T-cell (primary cell): ENCODE measurements around the gene TRPM1. TPM values are rescaled to one million over a fixed set of nuclear protein-coding genes. Genes with fewer than 3 reads are reported as not detected.

Experiments
- ATAC-seq, 4 experiments: fragments of 200-7000 bp in 3 of 4; fragments of 150-1000 bp in 1 of 4; cut with Tn5 transposase; replicated peaks in 1 of 4; 1 replicate in 3 of 4; 2 replicates in 1 of 4; pipeline ENCODE4 v1.10.0; 2021; ENCODE audit warnings: moderate library complexity in 3 of 4, mild to moderate bottlenecking in 2 of 4, moderate number of reproducible peaks in 1 of 4
- CTCF ChIA-PET, 2 donors: fragments of 300-600 bp; sonication (Branson Sonifier 250); formaldehyde crosslinking; loops; one replicate each; lab custom pipeline; 2022; ENCODE audit warnings: antibody characterized with exemption in 2 of 2; lab: Charles Lee
- POLR2A ChIA-PET, 2 donors: fragments of 300-600 bp; sonication (Branson Sonifier 250); formaldehyde crosslinking; loops; one replicate each; lab custom pipeline; 2022; ENCODE audit warnings: antibody characterized with exemption in 2 of 2; lab: Charles Lee
- DNase-seq, 35 experiments: peaks; one replicate each; pipeline versions ENCODE4 v3.0.0 to v3.0.0-alpha.2; 2013 to 2023
- H3K27ac ChIP-seq: one replicate; pipeline ENCODE4 v1.5.1; 2013; ENCODE audit warnings: low read length
- H3K27me3 ChIP-seq, 2 experiments: replicated peaks in 1 of 2; 1 replicate in 1 of 2; 2 replicates in 1 of 2; pipeline versions ENCODE4 v1.6.1 to v1.7.0; 2013; ENCODE audit warnings: low read length in 1 of 2, mixed read lengths in 1 of 2; ENCODE audit not compliant: control insufficient read depth in 2 of 2, insufficient read depth in 2 of 2; ENCODE audit errors: extremely low read depth in 1 of 2
- H3K36me3 ChIP-seq, 2 donors: 1 replicate in 1 of 2; 2 replicates in 1 of 2; pipeline versions ENCODE4 v1.6.1 to v1.7.0; 2013; ENCODE audit warnings: low read length in 1 of 2; ENCODE audit not compliant: control insufficient read depth in 2 of 2, insufficient read depth in 1 of 2; ENCODE audit errors: extremely low read depth in 1 of 2
- H3K4me1 ChIP-seq, 2 experiments: 1 replicate in 1 of 2; 2 replicates in 1 of 2; pipeline versions ENCODE4 v1.6.1 to v1.7.0; 2013; ENCODE audit warnings: low read length in 2 of 2, mixed read lengths in 1 of 2; ENCODE audit not compliant: insufficient read depth in 2 of 2, control insufficient read depth in 1 of 2; ENCODE audit errors: extremely low read depth in 1 of 2
- H3K4me3 ChIP-seq, 2 donors: 1 replicate in 1 of 2; 2 replicates in 1 of 2; pipeline versions ENCODE4 v1.5.1 to v1.7.0; 2013; ENCODE audit warnings: mild to moderate bottlenecking in 2 of 2, low read length in 1 of 2, moderate library complexity in 1 of 2; ENCODE audit not compliant: control insufficient read depth in 1 of 2; ENCODE audit errors: extremely low read depth in 1 of 2
- H3K9me3 ChIP-seq: 2 replicates; pipeline ENCODE4 v1.7.0; 2013
- H3K27ac Mint-ChIP-seq, 2 donors: one replicate each; pipeline ENCODE4 v1.8.0; 2020 to 2021; ENCODE audit warnings: mild to moderate bottlenecking in 2 of 2, mixed read lengths in 2 of 2
- H3K27me3 Mint-ChIP-seq, 2 donors: one replicate each; pipeline ENCODE4 v1.8.0; 2021 to 2022; ENCODE audit warnings: mixed read lengths in 2 of 2
- H3K36me3 Mint-ChIP-seq: one replicate; pipeline ENCODE4 v1.8.0; 2021; ENCODE audit warnings: mixed read lengths
- H3K4me1 Mint-ChIP-seq, 3 donors: one replicate each; pipeline ENCODE4 v1.8.0; 2020 to 2022; ENCODE audit warnings: mixed read lengths in 3 of 3, mild to moderate bottlenecking in 1 of 3
- H3K4me3 Mint-ChIP-seq, 3 donors: one replicate each; pipeline ENCODE4 v1.8.0; 2020 to 2022; ENCODE audit warnings: mild to moderate bottlenecking in 3 of 3, mixed read lengths in 3 of 3, moderate library complexity in 3 of 3
- H3K9me3 Mint-ChIP-seq, 3 donors: one replicate each; pipeline ENCODE4 v1.8.0; 2020 to 2022; ENCODE audit warnings: mixed read lengths in 3 of 3
- WGBS: methylation state at CpG from one replicate; pipeline ENCODE4 v1.1.5; 2013; ENCODE audit warnings: missing lambda C conversion rate; ENCODE audit not compliant: insufficient coverage; 5-methylcytosine and 5-hydroxymethylcytosine counted together
- total RNA-seq, 35 experiments: library from RNA in 6 of 35; stranded (reverse) in 6 of 35; fragments of 120-200 nt in 1 of 35; gene quantifications; one replicate each; pipeline versions ENCODE4 v1.2.1 to v1.2.4 and lab custom pipeline; 2013 to 2026

TRPM1 gene
- total RNA-seq, 5 donors from 2014 or later (not counting 1 experiment from before 2014, with no cell fraction given): not detected

DNA sequence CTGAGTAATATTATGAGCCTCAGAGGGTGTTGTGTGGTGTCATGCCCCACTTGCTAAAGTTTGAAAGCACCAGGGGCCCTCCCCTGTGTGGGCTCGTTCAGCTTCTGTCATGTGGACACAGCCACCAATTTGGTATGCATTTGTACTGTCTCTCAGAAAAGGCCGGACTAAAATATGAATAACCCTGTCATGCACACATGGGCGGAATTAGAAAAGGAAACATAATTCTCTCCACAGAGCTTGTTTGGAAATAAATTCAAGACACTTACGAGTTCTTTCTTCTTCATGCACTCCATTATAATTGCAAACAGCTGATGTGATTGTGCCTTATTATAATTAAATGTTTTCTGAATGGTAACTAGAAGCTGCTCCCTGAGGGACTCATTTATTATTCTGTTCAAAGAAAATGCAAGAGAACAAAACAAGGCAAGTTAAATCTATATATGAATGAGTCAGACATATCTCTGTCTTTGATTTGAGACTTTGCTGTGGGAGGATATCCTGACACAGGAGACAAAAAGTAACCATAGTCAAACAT, 39.1 kb downstream of the TRPM1 start:
- ATAC-seq (no peak), DNase-seq (no peak)
- Histone ChIP-seq H3K4me1 (no peaks in the 10 kb centered on the region), H3K4me3 (no peak overlapping the region), H3K36me3 (no peaks in the 10 kb centered on the region), H3K9me3 (no peaks in the 10 kb centered on the region), H3K27me3 (peaks cover 0 to 18% of the 10 kb centered on the region in 2 experiments), H3K27ac (no peak overlapping the region)
- peaks cover 6 to 20% of the 10 kb centered on the region in 2 donors for H3K27me3 Mint-ChIP-seq
- 47% methylated on average over 2 of the region's 4 CpGs for WGBS
- no peak overlapping the region for H3K4me3 Mint-ChIP-seq
- H3K36me3 Mint-ChIP-seq: no peaks in the 10 kb centered on the region
- H3K27ac Mint-ChIP-seq: no peak overlapping the region
- ChIA-PET CTCF (no interaction called here), POLR2A (no interaction called here)
- H3K4me1 Mint-ChIP-seq: no peaks in the 10 kb centered on the region
- no peaks in the 10 kb centered on the region for H3K9me3 Mint-ChIP-seq

DNA sequence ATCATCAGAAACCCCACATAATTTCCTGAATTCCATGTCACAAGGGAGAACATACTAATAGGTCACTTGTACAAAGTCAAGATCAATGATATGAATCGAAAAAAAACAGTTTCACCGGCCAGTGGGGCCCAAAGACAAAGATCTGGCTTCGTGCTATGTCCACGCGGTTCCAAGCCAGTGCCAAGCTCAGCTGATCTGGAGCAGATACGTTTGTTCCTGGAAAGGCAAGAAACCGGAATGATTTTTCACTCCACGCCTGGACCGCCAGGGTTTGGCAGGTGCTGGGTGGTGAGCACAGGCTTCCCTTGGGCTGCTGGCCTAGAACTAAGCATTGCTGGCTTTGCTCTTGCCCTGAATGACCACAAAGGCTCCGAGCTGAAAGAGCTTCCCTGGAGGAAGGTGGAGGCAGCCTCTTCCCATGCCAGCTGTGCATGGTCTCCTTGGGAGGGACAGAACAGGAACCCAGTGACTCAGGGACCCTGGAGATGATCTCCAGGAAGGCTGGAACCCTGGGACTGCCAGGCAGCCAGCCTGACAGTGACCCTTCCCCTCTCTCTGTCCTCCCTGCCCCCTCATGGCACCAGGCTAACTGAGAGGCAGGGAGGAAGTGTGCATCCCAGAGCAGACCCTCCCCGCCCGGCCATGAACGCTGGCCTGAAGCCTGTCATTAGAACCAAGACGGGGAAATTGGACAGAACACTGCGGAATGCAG, 40.9 kb downstream of the TRPM1 start:
- H3K27ac Mint-ChIP-seq: no peak overlapping the region
- H3K27ac ChIP-seq: no peak overlapping the region
- H3K36me3 ChIP-seq: no peaks in the 10 kb centered on the region
- no peak for DNase-seq
- ChIA-PET POLR2A (no interaction called here), CTCF (no interaction called here)
- H3K4me1 Mint-ChIP-seq: no peaks in the 10 kb centered on the region
- no peaks in the 10 kb centered on the region for H3K36me3 Mint-ChIP-seq
- peaks cover 0 to 18% of the 10 kb centered on the region in 2 experiments for H3K27me3 ChIP-seq
- H3K27me3 Mint-ChIP-seq: peaks cover 6 to 25% of the 10 kb centered on the region in 2 donors
- no peak for ATAC-seq
- 89% methylated on average over 15 of the region's 15 CpGs for WGBS
- no peaks in the 10 kb centered on the region for H3K4me1 ChIP-seq
- no peaks in the 10 kb centered on the region for H3K9me3 ChIP-seq
- no peak overlapping the region for H3K4me3 Mint-ChIP-seq
- peaks cover 0 to 5% (median 3%) of the 10 kb centered on the region in 3 donors for H3K9me3 Mint-ChIP-seq
- no peak overlapping the region for H3K4me3 ChIP-seq

DNA sequence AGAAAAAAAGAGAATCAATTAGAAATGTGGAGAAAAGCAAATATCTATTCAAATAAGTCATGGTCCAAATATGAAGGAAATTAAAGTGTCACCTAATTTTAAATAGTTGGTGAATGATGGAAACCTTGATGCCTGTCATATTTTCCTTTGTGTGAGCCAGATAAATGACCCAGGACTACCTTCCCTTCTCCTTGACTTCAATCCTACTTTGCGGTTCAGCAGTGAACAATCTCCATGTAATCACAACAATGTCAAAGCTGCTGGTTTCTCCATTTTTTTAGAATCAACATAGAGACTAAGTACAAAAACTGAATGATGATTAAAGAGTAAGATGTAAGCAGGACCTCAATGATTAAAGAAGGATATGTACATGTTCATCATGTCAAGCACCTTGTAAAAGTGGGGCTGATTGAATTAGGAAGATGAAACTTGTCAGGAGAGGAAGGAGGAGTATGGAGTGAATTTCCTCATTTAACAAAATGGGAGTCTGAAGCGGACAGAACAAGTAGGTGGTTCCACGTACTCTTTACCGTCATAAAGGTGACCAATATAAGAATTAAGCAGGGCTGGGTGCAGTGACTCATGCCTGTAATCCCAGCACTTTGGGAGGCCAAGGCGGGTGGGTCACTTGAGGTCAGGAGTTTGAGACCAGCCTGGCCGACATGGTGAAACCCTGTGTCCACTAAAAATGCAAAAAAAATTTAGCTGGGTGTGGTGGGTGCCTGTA, 43.1 kb downstream of the TRPM1 start:
- POLR2A ChIA-PET: no interaction called here
- 83% methylated on average over 5 of the region's 6 CpGs for WGBS
- CTCF ChIA-PET: no interaction called here

DNA sequence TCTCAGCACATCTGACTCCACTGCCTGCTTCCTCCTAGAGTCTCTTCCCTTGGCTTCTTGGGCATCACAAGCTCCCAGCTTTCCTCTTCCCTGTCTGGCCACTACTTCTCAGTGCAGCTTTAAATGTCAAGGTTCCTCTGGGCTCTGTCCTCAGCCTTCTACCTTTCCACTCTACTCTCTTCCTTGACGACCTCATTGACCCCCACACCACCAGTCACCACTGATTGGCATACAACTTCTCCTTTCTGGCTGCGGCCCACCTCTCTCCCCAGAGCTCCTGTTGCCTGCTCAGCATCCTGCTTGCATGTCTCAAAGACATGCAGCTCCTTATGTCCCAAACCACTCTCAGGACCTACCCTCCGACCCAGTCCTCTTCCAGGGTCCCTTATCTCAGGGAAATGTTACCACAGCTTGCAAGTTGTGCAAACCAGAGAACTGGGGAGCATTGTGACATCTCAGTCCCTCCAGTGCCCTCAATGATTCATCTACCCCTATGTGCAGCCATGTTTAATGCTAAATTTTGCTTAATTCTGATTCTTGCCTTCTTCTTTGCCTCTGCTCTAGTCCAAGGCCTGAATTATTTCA, 49.9 kb downstream of the TRPM1 start:
- peaks cover 0 to 4% of the 10 kb centered on the region in 2 experiments for H3K4me1 ChIP-seq
- no peak overlapping the region for H3K27ac ChIP-seq
- no peaks in the 10 kb centered on the region for H3K36me3 ChIP-seq
- no peak overlapping the region for H3K27ac Mint-ChIP-seq
- H3K27me3 ChIP-seq: peaks cover 0 to under 1% of the 10 kb centered on the region in 2 experiments
- ChIA-PET POLR2A (no interaction called here), CTCF (no interaction called here)
- no peak for DNase-seq
- no peak for ATAC-seq
- H3K36me3 Mint-ChIP-seq: no peaks in the 10 kb centered on the region
- peaks cover 0 to 15% (median 2%) of the 10 kb centered on the region in 3 donors for H3K4me1 Mint-ChIP-seq
- H3K9me3 Mint-ChIP-seq: no peaks in the 10 kb centered on the region
- WGBS: 38% methylated on average over 3 of the region's 3 CpGs
- peaks cover 2 to 3% of the 10 kb centered on the region in 2 donors for H3K27me3 Mint-ChIP-seq
- H3K4me3 Mint-ChIP-seq: no peak overlapping the region
- H3K9me3 ChIP-seq: no peaks in the 10 kb centered on the region
- H3K4me3 ChIP-seq: no peak overlapping the region

More for the DNA sequence above, 43.1 kb downstream of the TRPM1 start:
- Mint-ChIP-seq H3K27ac (no peak overlapping the region), H3K4me1 (no peaks in the 10 kb centered on the region), H3K4me3 (no peak overlapping the region), H3K36me3 (no peaks in the 10 kb centered on the region), H3K27me3 (peaks cover 7 to 21% of the 10 kb centered on the region in 2 donors), H3K9me3 (peaks cover 0 to 5% (median 3%) of the 10 kb centered on the region in 3 donors)
- H3K4me1 ChIP-seq: no peaks in the 10 kb centered on the region
- H3K4me3 ChIP-seq: no peak overlapping the region
- ATAC-seq (no peak), DNase-seq (no peak)
- peaks cover 0 to 17% of the 10 kb centered on the region in 2 experiments for H3K27me3 ChIP-seq
- H3K27ac ChIP-seq: no peak overlapping the region
- H3K36me3 ChIP-seq: no peaks in the 10 kb centered on the region
- no peaks in the 10 kb centered on the region for H3K9me3 ChIP-seq

DNA sequence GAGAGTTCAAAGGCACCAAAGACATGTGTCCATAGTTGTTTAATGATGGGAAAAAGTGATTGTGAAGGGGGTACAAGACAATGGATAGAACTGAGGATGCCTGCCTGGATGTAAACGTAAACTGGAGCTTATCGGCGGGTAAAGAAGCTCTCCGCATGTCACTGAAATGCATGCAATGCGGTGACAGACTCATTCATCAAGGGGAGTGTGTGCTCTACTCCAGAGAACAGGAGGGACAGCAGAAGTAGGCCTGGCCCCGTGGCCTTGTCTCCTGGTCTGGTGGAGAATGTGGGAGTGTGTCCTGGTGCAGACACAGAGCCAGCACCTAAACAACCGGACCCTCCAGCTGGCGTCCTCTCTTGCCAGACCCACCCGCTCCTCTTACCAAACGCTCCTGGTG, 50.6 kb downstream of the TRPM1 start:
- H3K36me3 Mint-ChIP-seq: no peaks in the 10 kb centered on the region
- Histone ChIP-seq H3K4me3 (no peak overlapping the region), H3K9me3 (no peaks in the 10 kb centered on the region), H3K36me3 (no peaks in the 10 kb centered on the region), H3K27ac (no peak overlapping the region), H3K4me1 (peaks cover 0 to 4% of the 10 kb centered on the region in 2 experiments), H3K27me3 (peaks cover 0 to 3% of the 10 kb centered on the region in 2 experiments)
- CTCF ChIA-PET: no interaction called here
- WGBS: 100% methylated on average over 3 of the region's 10 CpGs
- POLR2A ChIA-PET: no interaction called here
- no peak overlapping the region for H3K27ac Mint-ChIP-seq
- no peaks in the 10 kb centered on the region for H3K9me3 Mint-ChIP-seq
- DNase-seq (no peak), ATAC-seq (no peak)
- peaks cover 0 to 15% (median 2%) of the 10 kb centered on the region in 3 donors for H3K4me1 Mint-ChIP-seq
- H3K27me3 Mint-ChIP-seq: peaks cover 6 to 7% of the 10 kb centered on the region in 2 donors
- no peak overlapping the region for H3K4me3 Mint-ChIP-seq
